Suprapubic skin (tissue), 4 donors: ENCODE results near the gene ATP11A.

Experiments used
- EP300 ChIP-seq: sonication (generic); formaldehyde crosslinking; IDR thresholded peaks from one replicate; pipeline ENCODE4 v1.6.1; 2017; ENCODE audit warnings: antibody characterized with exemption
- POLR2A ChIP-seq, 2 donors: fragments of 450-650 bp; IDR thresholded peaks; one replicate each; pipeline ENCODE4 v1.6.1; 2017; ENCODE audit warnings: antibody characterized with exemption in 2 of 2, mild to moderate bottlenecking in 2 of 2, moderate library complexity in 2 of 2
- POLR2AphosphoS5 ChIP-seq, 3 donors: sonication (generic); formaldehyde crosslinking; IDR thresholded peaks; one replicate each; pipeline ENCODE4 v1.6.1; 2017; ENCODE audit warnings: antibody characterized with exemption in 3 of 3
- TF ChIP-seq, protein P1 (sequence below), 2 donors: fragments of 200-600 bp in 1 of 2; fragments of 450-650 bp in 1 of 2; sonication (generic) in 1 of 2; IDR thresholded peaks; one replicate each; pipeline ENCODE4 v1.5.1; 2016 to 2019; ENCODE audit warnings: antibody characterized with exemption in 2 of 2, mild to moderate bottlenecking in 1 of 2, moderate library complexity in 1 of 2

DNA sequence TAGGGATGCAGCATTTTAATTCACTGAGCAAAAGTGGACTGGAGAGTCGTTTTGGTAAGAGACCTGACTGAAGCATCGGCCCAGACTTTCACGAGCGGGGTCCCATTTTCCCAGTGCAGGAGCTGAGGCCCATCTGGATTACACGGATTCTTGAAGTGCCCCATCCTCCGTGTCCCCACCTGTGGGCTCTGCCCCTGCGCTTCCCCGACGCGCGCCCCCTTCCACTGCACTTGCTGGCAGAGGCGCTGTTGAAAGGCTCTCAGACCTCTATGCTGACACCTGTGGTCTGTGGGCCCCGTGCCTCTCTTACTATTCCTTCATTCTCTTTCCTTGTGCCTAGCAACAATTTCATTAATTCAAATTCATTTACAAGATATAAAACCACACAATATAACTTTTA lies 228.9 kb downstream of the ATP11A start:
- TF ChIP-seq, protein P1, sequence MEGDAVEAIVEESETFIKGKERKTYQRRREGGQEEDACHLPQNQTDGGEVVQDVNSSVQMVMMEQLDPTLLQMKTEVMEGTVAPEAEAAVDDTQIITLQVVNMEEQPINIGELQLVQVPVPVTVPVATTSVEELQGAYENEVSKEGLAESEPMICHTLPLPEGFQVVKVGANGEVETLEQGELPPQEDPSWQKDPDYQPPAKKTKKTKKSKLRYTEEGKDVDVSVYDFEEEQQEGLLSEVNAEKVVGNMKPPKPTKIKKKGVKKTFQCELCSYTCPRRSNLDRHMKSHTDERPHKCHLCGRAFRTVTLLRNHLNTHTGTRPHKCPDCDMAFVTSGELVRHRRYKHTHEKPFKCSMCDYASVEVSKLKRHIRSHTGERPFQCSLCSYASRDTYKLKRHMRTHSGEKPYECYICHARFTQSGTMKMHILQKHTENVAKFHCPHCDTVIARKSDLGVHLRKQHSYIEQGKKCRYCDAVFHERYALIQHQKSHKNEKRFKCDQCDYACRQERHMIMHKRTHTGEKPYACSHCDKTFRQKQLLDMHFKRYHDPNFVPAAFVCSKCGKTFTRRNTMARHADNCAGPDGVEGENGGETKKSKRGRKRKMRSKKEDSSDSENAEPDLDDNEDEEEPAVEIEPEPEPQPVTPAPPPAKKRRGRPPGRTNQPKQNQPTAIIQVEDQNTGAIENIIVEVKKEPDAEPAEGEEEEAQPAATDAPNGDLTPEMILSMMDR (IDR thresholded peaks at IDR 0.05): no peak
- TF ChIP-seq EP300 (no peak), POLR2AphosphoS5 (IDR thresholded peaks at IDR 0.05) (no peak), POLR2A (IDR thresholded peaks at IDR 0.05) (no peak)
